H54 (cell line): ENCODE results near the gene CASK.

Source experiments
- DNase-seq: peaks from one replicate; pipeline ENCODE4 v3.0.0; 2011; ENCODE audit warnings: low spot score, mixed read lengths; ENCODE audit not compliant: insufficient read length
- FAIRE-seq: peaks from 3 replicates; lab custom pipeline; 2011; peaks lifted over from hg19 to GRCh38; lab: Jason Lieb, UNC
- POLR2A ChIP-seq: IDR thresholded peaks from 2 replicates; pipeline ENCODE4 v1.6.1; 2011; ENCODE audit warnings: low read depth, mild to moderate bottlenecking, low read length

The CASK gene

GRCh38 chrX:41561045-41561444, 362.3 kb downstream of the CASK start:
- FAIRE-seq (no peak), DNase-seq (peak; percentile 1)
- no peak for TF ChIP-seq POLR2A

GRCh38 chrX:41559235-41560052, 363.9 kb downstream of the CASK start:
- FAIRE-seq (no peak), DNase-seq (no peak)
- no peak for TF ChIP-seq POLR2A

- FAIRE-seq = no peak
- DNase-seq = no peak
- no peak for TF ChIP-seq POLR2A
Measured at GRCh38 chrX:41558531-41558930, 364.8 kb downstream of the CASK start.

- no peak for FAIRE-seq
- no peak for TF ChIP-seq POLR2A
- DNase-seq = no peak
Measured at GRCh38 chrX:41556958-41557357, 366.4 kb downstream of the CASK start.

GRCh38 chrX:41553688-41554087, 369.7 kb downstream of the CASK start:
- TF ChIP-seq POLR2A = no peak
- DNase-seq (no peak), FAIRE-seq (no peak)

GRCh38 chrX:41548411-41548810, 374.9 kb downstream of the CASK start:
- FAIRE-seq (no peak), DNase-seq (no peak)
- TF ChIP-seq POLR2A = no peak

GRCh38 chrX:41543668-41544067, 379.7 kb downstream of the CASK start:
- no peak for DNase-seq
- no peak for FAIRE-seq
- no peak for TF ChIP-seq POLR2A

GRCh38 chrX:41543025-41543424, 380.3 kb downstream of the CASK start:
- DNase-seq (no peak), FAIRE-seq (no peak)
- TF ChIP-seq POLR2A = no peak

- no peak for TF ChIP-seq POLR2A
- FAIRE-seq (no peak), DNase-seq (no peak)
Measured at GRCh38 chrX:41542536-41542935, 380.8 kb downstream of the CASK start.

- DNase-seq (no peak), FAIRE-seq (no peak)
- no peak for TF ChIP-seq POLR2A
Measured at GRCh38 chrX:41542135-41542534, 381.2 kb downstream of the CASK start.

GRCh38 chrX:41541386-41541785, 382.0 kb downstream of the CASK start:
- DNase-seq (no peak), FAIRE-seq (no peak)
- TF ChIP-seq POLR2A = no peak

GRCh38 chrX:41538707-41539106, 384.6 kb downstream of the CASK start:
- TF ChIP-seq POLR2A = no peak
- no peak for FAIRE-seq
- no peak for DNase-seq

- no peak for FAIRE-seq
- no peak for DNase-seq
- no peak for TF ChIP-seq POLR2A
Measured at GRCh38 chrX:41530085-41530484, 393.3 kb downstream of the CASK start.

GRCh38 chrX:41529221-41529620, 394.1 kb downstream of the CASK start:
- TF ChIP-seq POLR2A = no peak
- FAIRE-seq = no peak
- no peak for DNase-seq

GRCh38 chrX:41528784-41529183, 394.6 kb downstream of the CASK start:
- FAIRE-seq = no peak
- TF ChIP-seq POLR2A = no peak
- no peak for DNase-seq

- FAIRE-seq (no peak), DNase-seq (peak; percentile 2)
- no peak for TF ChIP-seq POLR2A
Measured at GRCh38 chrX:41526925-41527324, 396.4 kb downstream of the CASK start.
